Adipose tissue (tissue), 3 donors: Measurements from ENCODE around the gene ERO1A. TPM values are rescaled to one million over a fixed set of nuclear protein-coding genes. Genes with fewer than 3 reads are reported as not detected.

Experiments
- H3K27ac ChIP-seq: one replicate; pipeline ENCODE4 v1.5.1; 2013; ENCODE audit warnings: low read depth, low read length
- WGBS, 3 donors: extraction: QIAGEN DNeasy Blood & Tissue Kit; methylation state at CpG; one replicate each; pipeline ENCODE4 v1.1.7; 2013; 5-methylcytosine and 5-hydroxymethylcytosine counted together
- polyA plus RNA-seq, 3 donors: library from polyadenylated mRNA; stranded (reverse); fragments of 200-250 nt; gene quantifications; one replicate each; pipeline ENCODE4 v1.2.3, GENCODE V29; 2013
- donor health status: healthy with polysubstance abuse.
- donor health status: Bipolar disorder and iron deficiency.
- donor health status: healthy.

ERO1A gene
- polyA plus RNA-seq, 3 donors = 9.3 to 15.1 (median 11.4) TPM

GRCh38 chr14:52703664-52704063, 8.3 kb upstream of the ERO1A start:
- WGBS, 3 donors = 87 to 95% (median 90%) methylated on average over 2 of the region's 2 CpGs
- no peak overlapping the region for H3K27ac ChIP-seq

GRCh38 chr14:52703225-52703624, 7.9 kb upstream of the ERO1A start:
- WGBS, 3 donors = 50 to 76% (median 60%) methylated on average over 3 of the region's 3 CpGs
- no peak overlapping the region for H3K27ac ChIP-seq

- H3K27ac ChIP-seq = no peak overlapping the region
- WGBS, 3 donors = 66 to 70% (median 68%) methylated on average over 3 of the region's 3 CpGs
These were observed 5.9 kb upstream of the ERO1A start for GRCh38 chr14:52701223-52701622.

- H3K27ac ChIP-seq = no peak overlapping the region
- WGBS, 3 donors = 7 to 46% (median 39%) methylated on average over 2 of the region's 2 CpGs
These were observed 5.4 kb upstream of the ERO1A start for GRCh38 chr14:52700701-52701172.

GRCh38 chr14:52694761-52695480, 437 bp downstream of the ERO1A start:
- H3K27ac ChIP-seq = peak overlapping the region; percentile 97
- 1% methylated on average over 33 to 46 of the region's 46 CpGs for WGBS, 3 donors

GRCh38 chr14:52693532-52693931, 1.8 kb downstream of the ERO1A start:
- H3K27ac ChIP-seq = no peak overlapping the region
- WGBS, 3 donors = 86 to 89% (median 88%) methylated on average over 7 of the region's 7 CpGs

GRCh38 chr14:52693036-52693435, 2.3 kb downstream of the ERO1A start:
- 66 to 70% (median 69%) methylated on average over 3 of the region's 3 CpGs for WGBS, 3 donors

GRCh38 chr14:52692248-52692962, 3.0 kb downstream of the ERO1A start:
- 44 to 55% (median 44%) methylated on average over 5 of the region's 5 CpGs for WGBS, 3 donors
- no peak overlapping the region for H3K27ac ChIP-seq

More at GRCh38 chr14:52693036-52693435, 2.3 kb downstream of the ERO1A start:
- no peak overlapping the region for H3K27ac ChIP-seq

GRCh38 chr14:52690983-52691760, 4.2 kb downstream of the ERO1A start:
- WGBS, 3 donors = 70 to 94% (median 90%) methylated on average over 7 of the region's 7 CpGs
- no peak overlapping the region for H3K27ac ChIP-seq

- no peak overlapping the region for H3K27ac ChIP-seq
- 91 to 100% (median 92%) methylated on average over 1 of the region's 1 CpG for WGBS, 3 donors
These were observed 9.2 kb downstream of the ERO1A start for GRCh38 chr14:52686176-52686575.

- no peak overlapping the region for H3K27ac ChIP-seq
- 64 to 91% (median 90%) methylated on average over 2 of the region's 2 CpGs for WGBS, 3 donors
These were observed 11.3 kb downstream of the ERO1A start for GRCh38 chr14:52683985-52684520.

- no peak overlapping the region for H3K27ac ChIP-seq
- 94 to 99% (median 95%) methylated on average over 2 of the region's 2 CpGs for WGBS, 3 donors
These were observed 16.8 kb downstream of the ERO1A start for GRCh38 chr14:52678591-52678990.

GRCh38 chr14:52663850-52664249, 31.5 kb downstream of the ERO1A start:
- WGBS, 3 donors = 85 to 89% (median 85%) methylated on average over 2 of the region's 2 CpGs
- no peak overlapping the region for H3K27ac ChIP-seq

- no peak overlapping the region for H3K27ac ChIP-seq
- 77 to 94% (median 94%) methylated on average over 2 of the region's 2 CpGs for WGBS, 3 donors
These were observed 34.0 kb downstream of the ERO1A start for GRCh38 chr14:52661314-52661713.

- WGBS, 3 donors = 89 to 98% (median 95%) methylated on average over 1 of the region's 1 CpG
- H3K27ac ChIP-seq = no peak overlapping the region
These were observed 34.5 kb downstream of the ERO1A start for GRCh38 chr14:52660832-52661231.

GRCh38 chr14:52660325-52660724, 35.0 kb downstream of the ERO1A start:
- no peak overlapping the region for H3K27ac ChIP-seq

- H3K27ac ChIP-seq = no peak overlapping the region
These were observed 38.5 kb downstream of the ERO1A start for GRCh38 chr14:52656905-52657304.

- 72 to 87% (median 87%) methylated on average over 6 of the region's 6 CpGs for WGBS, 3 donors
- H3K27ac ChIP-seq = no peak overlapping the region
These were observed 44.6 kb downstream of the ERO1A start for GRCh38 chr14:52650774-52651173.

GRCh38 chr14:52649511-52649910, 45.8 kb downstream of the ERO1A start:
- no peak overlapping the region for H3K27ac ChIP-seq
- 95 to 100% (median 97%) methylated on average over 1 of the region's 1 CpG for WGBS, 3 donors
